AG04449 (cell line): ENCODE data around the gene AFDN.

Experiments used
- CTCF ChIA-PET: fragments of 350-600 bp; formaldehyde crosslinking; extraction: SDS; loops from one replicate; lab custom pipeline; 2021; ENCODE audit warnings: antibody characterized with exemption; lab: Yijun Ruan, JAX
- POLR2A ChIA-PET: fragments of 400-600, 350-600 bp; formaldehyde crosslinking; extraction: SDS; loops from one replicate; lab custom pipeline; 2020; ENCODE audit warnings: antibody characterized with exemption, inconsistent platforms; lab: Yijun Ruan, JAX
- DNase-seq: peaks from one replicate; pipeline ENCODE4 v3.0.0-alpha.2; 2010; ENCODE audit warnings: low read depth, low spot score
- H3K4me3 ChIP-seq: 2 replicates; pipeline ENCODE4 v1.5.1; 2011; ENCODE audit warnings: low read depth, mild to moderate bottlenecking, control low read depth, low read length
- TF ChIP-seq, protein P1 (sequence below): IDR thresholded peaks from one replicate; pipeline ENCODE4 v1.5.1; 2011; ENCODE audit warnings: mild to moderate bottlenecking, moderate library complexity, low read length, control low read depth, inconsistent platforms; ENCODE audit not compliant: insufficient read depth; ENCODE audit errors: missing control alignments

The AFDN gene

GRCh38 chr6:167921831-167922230, 95.1 kb downstream of the AFDN start:
- no peak for DNase-seq
- ChIA-PET POLR2A (no interaction called here), CTCF (interaction anchor here (1.1 kb wide), 1 partner anchor 211 kb away, joined by 3 read pairs; no protein-coding TSS in a partner anchor)
- TF ChIP-seq, protein P1, sequence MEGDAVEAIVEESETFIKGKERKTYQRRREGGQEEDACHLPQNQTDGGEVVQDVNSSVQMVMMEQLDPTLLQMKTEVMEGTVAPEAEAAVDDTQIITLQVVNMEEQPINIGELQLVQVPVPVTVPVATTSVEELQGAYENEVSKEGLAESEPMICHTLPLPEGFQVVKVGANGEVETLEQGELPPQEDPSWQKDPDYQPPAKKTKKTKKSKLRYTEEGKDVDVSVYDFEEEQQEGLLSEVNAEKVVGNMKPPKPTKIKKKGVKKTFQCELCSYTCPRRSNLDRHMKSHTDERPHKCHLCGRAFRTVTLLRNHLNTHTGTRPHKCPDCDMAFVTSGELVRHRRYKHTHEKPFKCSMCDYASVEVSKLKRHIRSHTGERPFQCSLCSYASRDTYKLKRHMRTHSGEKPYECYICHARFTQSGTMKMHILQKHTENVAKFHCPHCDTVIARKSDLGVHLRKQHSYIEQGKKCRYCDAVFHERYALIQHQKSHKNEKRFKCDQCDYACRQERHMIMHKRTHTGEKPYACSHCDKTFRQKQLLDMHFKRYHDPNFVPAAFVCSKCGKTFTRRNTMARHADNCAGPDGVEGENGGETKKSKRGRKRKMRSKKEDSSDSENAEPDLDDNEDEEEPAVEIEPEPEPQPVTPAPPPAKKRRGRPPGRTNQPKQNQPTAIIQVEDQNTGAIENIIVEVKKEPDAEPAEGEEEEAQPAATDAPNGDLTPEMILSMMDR: no peak
- H3K4me3 ChIP-seq: no peak overlapping the region

- TF ChIP-seq, protein P1: no peak
- no peak overlapping the region for H3K4me3 ChIP-seq
- peak; percentile 19 for DNase-seq
- POLR2A ChIA-PET: no interaction called here
- CTCF ChIA-PET: interaction anchor here (0.8 to 1.2 kb wide), 2 partner anchors 14 to 16 kb away, joined by 3 to 4 read pairs; no protein-coding TSS in a partner anchor
Measured at GRCh38 chr6:167925026-167925425, 98.3 kb downstream of the AFDN start.

- CTCF ChIA-PET: no interaction called here
- TF ChIP-seq, protein P1: no peak
- no peak overlapping the region for H3K4me3 ChIP-seq
- no peak for DNase-seq
- POLR2A ChIA-PET: no interaction called here
Measured at GRCh38 chr6:167927246-167927645, 100.5 kb downstream of the AFDN start.

DNA sequence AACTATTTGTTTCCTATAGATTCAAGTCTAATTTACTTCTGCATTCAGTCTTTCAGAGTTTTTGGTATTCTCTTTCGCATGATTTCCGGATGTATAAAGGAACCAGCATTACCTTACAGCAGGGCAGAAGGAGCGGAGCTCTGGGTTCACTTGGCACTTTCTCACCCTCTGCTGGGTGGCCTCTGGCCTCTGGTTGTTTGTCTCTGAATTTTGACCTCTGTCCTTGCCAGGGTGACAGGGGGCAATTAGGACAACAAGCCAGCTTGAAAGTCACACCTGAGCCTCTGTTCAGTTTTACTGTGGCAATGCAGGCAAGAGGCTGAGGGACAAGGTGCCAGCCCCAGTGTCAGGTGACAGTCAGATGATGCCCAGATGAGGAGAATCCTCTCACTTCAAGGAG, 101.4 kb downstream of the AFDN start:
- CTCF ChIA-PET: no interaction called here

DNA sequence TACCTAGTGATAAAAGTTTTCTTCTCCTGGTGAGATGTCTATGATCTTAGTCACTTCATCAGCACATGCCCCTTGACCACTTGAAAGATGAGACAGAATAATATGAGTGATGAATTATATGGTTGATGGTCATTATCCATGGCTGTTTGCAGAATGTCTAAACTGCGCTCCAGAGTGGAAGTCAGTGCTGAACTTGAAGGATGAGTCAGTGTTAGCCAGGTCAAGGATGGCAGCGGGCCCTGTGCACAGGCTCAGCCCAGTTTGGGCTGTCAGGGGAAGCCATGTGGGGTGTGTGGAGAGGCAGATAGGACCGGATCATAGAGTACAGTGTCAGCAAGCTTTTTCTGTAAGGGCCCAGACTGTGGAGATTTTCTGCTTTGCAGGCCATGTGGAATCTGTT, 103.6 kb downstream of the AFDN start:
- no peak overlapping the region for H3K4me3 ChIP-seq
- DNase-seq: no peak
- TF ChIP-seq, protein P1: no peak
- ChIA-PET POLR2A (no interaction called here), CTCF (interaction anchor here (1.3 kb wide), 1 partner anchor 9 kb away, joined by 4 read pairs; no protein-coding TSS in a partner anchor)

More for the DNA sequence above, 101.4 kb downstream of the AFDN start:
- DNase-seq: no peak
- TF ChIP-seq, protein P1: no peak
- H3K4me3 ChIP-seq: no peak overlapping the region
- POLR2A ChIA-PET: no interaction called here

DNA sequence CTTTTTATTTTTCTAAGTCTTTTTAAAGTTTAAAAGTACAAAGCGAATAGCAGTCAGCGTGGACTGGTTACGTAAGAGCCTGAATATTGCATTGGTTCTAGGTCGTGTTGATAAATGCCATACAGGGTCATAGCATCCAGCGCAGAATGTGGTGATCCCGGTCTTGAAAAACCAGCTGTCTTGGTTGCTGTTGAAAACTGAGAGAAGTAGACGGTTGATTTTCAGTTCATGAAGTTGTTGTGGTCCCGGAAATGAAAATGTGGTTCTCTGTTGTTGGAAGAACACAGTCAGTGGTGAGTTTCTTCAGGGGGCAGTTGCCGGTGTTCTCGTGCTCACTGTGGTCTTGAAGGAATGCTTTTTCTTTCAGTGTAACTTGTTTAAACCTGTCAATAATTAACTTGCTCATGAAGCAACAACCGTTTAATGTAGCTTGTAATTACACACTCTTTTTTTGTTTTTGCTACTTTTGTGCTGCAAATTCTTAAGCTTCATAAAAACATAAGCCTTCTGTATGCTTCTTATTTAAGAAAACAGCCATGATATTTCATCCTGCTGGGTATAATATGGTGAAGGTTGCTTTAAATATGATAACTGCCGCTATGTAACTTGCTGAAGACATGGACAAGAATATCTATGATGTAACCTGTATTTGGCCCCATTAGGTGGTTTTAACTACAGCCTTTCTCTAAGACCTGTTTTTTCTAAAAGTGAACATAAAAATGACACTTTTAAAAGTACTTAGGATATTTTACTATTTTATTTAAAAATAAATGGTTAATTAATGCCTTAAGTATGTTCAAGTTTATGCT, 106.0 kb downstream of the AFDN start:
- POLR2A ChIA-PET: no interaction called here
- CTCF ChIA-PET: interaction anchor here (1.0 kb wide), 1 partner anchor 200 kb away, joined by 3 read pairs; no protein-coding TSS in a partner anchor

More for the DNA sequence above, 106.0 kb downstream of the AFDN start:
- no peak overlapping the region for H3K4me3 ChIP-seq
- no peak for DNase-seq
- TF ChIP-seq, protein P1: no peak
